HAP-1 (cell line): Measurements from ENCODE around the gene PCDHGA1.
"Not testable (repeated sequence)": the region's sequence is repeated elsewhere in the genome, so short reads cannot be mapped to it uniquely, and the experiment has no call there.

Experiments used
- DNase-seq, 2 experiments: peaks; one replicate each; pipeline ENCODE4 v3.0.0-alpha.2; 2016 to 2020; ENCODE audit warnings: low spot score in 2 of 2
- H3K27me3 ChIP-seq: fragments of 250-450 bp; sonication (Bioruptor Pico); 2 replicates; pipeline ENCODE4 v1.5.1; 2020; ENCODE audit warnings: low read depth, mild to moderate bottlenecking, moderate library complexity
- H3K36me3 ChIP-seq: fragments of 250-450 bp; sonication (Bioruptor Pico); replicated peaks from 2 replicates; pipeline ENCODE4 v1.5.1; 2020; ENCODE audit warnings: mild to moderate bottlenecking
- H3K4me1 ChIP-seq: fragments of 250-450 bp; sonication (Bioruptor Pico); 2 replicates; pipeline ENCODE4 v1.5.1; 2020; ENCODE audit warnings: mild to moderate bottlenecking
- H3K4me3 ChIP-seq: fragments of 250-450 bp; sonication (Bioruptor Pico); 2 replicates; pipeline ENCODE4 v1.5.1; 2020; ENCODE audit warnings: mild to moderate bottlenecking, moderate library complexity
- H3K9me3 ChIP-seq: fragments of 250-450 bp; sonication (Bioruptor Pico); 2 replicates; pipeline ENCODE4 v1.5.1; 2020; ENCODE audit warnings: mild to moderate bottlenecking, moderate library complexity
- in situ Hi-C: fragments of 300-500 bp; cut with MboI; formaldehyde crosslinking; loops from 3 replicates; pipeline ENCODE4 v1.14.3; 2020; ENCODE audit warnings: low sequenced_read_pairs, inconsistent platforms, mixed read lengths

Gene PCDHGA1

GRCh38 chr5:141338538-141339306 lies 8.4 kb downstream of the PCDHGA1 start, which contains the start of gene PCDHGA2:
Gene PCDHGA2 (plus strand): TSS chr5:141338760.
- in situ Hi-C loops, result no loop called here
- Histone ChIP-seq H3K9me3 (no peaks in the 10 kb centered on the region), H3K36me3 (no peaks in the 10 kb centered on the region), H3K4me1 (no peaks in the 10 kb centered on the region), H3K4me3 (no peak within 1 kb of the TSS), H3K27me3 (no peaks in the 10 kb centered on the region)
- peak in 1 of 2 experiments; percentile 52 for DNase-seq

DNA sequence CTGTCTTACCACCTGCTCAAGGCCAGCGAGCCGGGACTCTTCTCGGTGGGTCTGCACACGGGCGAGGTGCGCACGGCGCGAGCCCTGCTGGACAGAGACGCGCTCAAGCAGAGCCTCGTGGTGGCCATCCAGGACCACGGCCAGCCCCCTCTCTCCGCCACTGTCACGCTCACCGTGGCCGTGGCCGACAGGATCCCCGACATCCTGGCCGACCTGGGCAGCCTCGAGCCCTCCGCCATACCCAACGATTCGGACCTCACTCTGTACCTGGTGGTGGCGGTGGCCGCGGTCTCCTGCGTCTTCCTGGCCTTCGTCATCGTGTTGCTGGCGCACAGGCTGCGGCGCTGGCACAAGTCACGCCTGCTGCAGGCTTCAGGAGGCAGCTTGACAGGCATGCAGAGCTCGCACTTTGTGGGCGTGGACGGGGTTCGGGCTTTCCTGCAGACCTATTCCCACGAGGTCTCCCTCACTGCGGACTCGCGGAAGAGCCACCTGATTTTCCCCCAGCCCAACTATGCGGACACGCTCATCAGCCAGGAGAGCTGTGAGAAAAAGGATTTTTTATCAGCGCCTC lies 10.6 kb downstream of the PCDHGA1 start:
- DNase-seq, H3K9me3 ChIP-seq, H3K4me1 ChIP-seq, H3K4me3 ChIP-seq, in situ Hi-C loops, H3K36me3 ChIP-seq, H3K27me3 ChIP-seq: not testable (repeated sequence)

GRCh38 chr5:141342773-141343172 lies 12.5 kb downstream of the PCDHGA1 start:
- in situ Hi-C loops, result no loop called here
- no peaks in the 10 kb centered on the region for H3K27me3 ChIP-seq
- no peaks in the 10 kb centered on the region for H3K36me3 ChIP-seq
- no peaks in the 10 kb centered on the region for H3K4me1 ChIP-seq
- H3K4me3 ChIP-seq, result no peak overlapping the region
- DNase-seq, result no peak
- no peaks in the 10 kb centered on the region for H3K9me3 ChIP-seq

DNA sequence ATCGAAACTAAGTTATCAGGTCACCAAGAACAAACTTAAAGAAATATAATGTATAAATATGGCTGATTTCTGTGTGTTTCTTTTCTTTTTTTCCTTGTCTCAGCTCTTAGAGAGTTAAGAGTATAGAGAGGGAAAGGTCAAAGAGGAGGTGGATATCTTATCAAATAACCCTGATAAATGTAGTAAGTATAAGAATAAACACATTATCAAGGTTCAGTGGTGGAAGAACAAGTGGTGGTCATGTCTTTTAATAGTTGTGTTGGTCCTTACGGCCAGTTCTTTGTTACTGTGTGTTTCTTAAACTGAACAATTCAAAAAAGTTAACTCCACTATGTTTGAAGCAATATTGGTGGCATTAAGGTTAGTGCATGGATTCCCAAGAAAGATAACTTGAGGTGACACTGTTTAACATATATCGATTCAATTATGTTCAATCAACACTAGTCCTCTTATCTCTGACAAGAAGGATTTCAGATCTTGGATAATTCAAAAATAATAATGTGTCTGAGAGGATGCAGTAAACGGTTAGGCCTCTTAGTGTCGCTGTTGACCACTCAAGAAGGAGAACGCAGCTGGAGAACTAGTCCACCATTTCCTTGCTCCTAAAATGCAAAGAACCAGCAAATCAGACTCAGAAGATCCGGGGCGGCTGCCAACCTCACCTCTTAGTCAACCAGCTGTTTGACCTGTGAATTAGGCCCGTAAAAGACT lies 13.1 kb downstream of the PCDHGA1 start, which contains the start of gene PCDHGA3:
TSS of gene PCDHGA3 (plus strand) at position 588 of the 711 bp plus-strand sequence. CDS start 205 bp downstream, outside the sequence.
- no peak within 1 kb of the TSS for H3K4me3 ChIP-seq
- DNase-seq, result no peak
- no peaks in the 10 kb centered on the region for H3K27me3 ChIP-seq
- no peaks in the 10 kb centered on the region for H3K9me3 ChIP-seq
- in situ Hi-C loops, result no loop called here
- H3K36me3 ChIP-seq, result no peaks in the 10 kb centered on the region
- no peaks in the 10 kb centered on the region for H3K4me1 ChIP-seq

- H3K36me3 ChIP-seq, result no peaks in the 10 kb centered on the region
- no peak overlapping the region for H3K4me3 ChIP-seq
- H3K27me3 ChIP-seq, result no peaks in the 10 kb centered on the region
- no peak for DNase-seq
- no peaks in the 10 kb centered on the region for H3K4me1 ChIP-seq
- in situ Hi-C loops, result no loop called here
- H3K9me3 ChIP-seq, result no peaks in the 10 kb centered on the region
These were observed 13.7 kb downstream of the PCDHGA1 start for GRCh38 chr5:141343953-141344463.

- no peaks in the 10 kb centered on the region for H3K4me1 ChIP-seq
- no peaks in the 10 kb centered on the region for H3K9me3 ChIP-seq
- in situ Hi-C loops, result no loop called here
- no peaks in the 10 kb centered on the region for H3K36me3 ChIP-seq
- no peak overlapping the region for H3K4me3 ChIP-seq
- no peaks in the 10 kb centered on the region for H3K27me3 ChIP-seq
- no peak for DNase-seq
These were observed 15.0 kb downstream of the PCDHGA1 start for GRCh38 chr5:141345327-141345726.

DNA sequence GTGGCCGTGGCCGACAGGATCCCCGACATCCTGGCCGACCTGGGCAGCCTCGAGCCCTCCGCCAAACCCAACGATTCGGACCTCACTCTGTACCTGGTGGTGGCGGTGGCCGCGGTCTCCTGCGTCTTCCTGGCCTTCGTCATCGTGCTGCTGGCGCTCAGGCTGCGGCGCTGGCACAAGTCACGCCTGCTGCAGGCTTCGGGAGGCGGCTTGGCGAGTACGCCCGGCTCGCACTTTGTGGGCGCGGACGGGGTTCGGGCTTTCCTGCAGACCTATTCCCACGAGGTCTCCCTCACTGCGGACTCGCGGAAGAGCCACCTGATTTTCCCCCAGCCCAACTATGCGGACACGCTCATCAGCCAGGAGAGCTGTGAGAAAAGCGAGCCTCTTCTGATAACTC lies 15.7 kb downstream of the PCDHGA1 start:
- H3K4me3 ChIP-seq, H3K9me3 ChIP-seq, in situ Hi-C loops, DNase-seq, H3K4me1 ChIP-seq, H3K27me3 ChIP-seq, H3K36me3 ChIP-seq: not testable (repeated sequence)

DNA sequence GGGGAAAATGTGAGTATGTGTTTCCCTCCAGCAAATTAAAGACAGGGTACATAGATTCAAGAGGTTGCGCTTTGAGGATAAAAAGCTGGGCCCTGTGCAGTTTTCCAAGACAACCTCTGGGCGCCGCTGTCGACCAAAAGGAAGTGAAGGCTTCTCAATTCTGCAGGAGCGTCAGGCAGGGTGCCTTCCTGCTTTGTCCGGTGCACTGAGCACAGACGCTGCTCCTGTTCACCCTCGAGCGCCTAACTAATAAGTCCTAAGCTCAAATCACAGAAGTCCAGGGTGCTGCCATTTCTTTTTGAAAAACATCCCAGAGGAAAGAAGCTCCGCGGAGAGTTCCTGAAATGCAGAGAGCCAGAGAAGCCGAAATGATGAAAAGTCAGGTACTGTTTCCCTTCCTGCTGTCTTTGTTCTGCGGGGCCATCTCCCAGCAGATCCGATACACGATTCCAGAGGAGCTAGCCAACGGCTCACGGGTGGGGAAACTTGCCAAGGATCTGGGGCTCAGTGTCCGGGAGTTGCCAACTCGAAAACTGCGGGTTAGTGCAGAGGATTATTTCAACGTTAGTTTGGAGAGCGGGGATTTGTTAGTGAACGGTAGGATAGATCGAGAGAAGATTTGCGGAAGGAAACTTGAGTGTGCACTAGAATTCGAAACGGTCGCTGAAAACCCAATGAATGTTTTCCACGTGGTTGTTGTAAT lies 19.8 kb downstream of the PCDHGA1 start, which contains the start of gene PCDHGB1:
TSS of gene PCDHGB1 (plus strand) at position 183 of the 703 bp plus-strand sequence. CDS start at position 345, 162 bp downstream.
- peak; percentile 40 to 74 for DNase-seq
- no peak within 1 kb of the TSS for H3K4me3 ChIP-seq
- in situ Hi-C loops, result loop anchor here (10.0 kb wide), 1 partner anchor 215 kb away; no protein-coding TSS in a partner anchor

DNA sequence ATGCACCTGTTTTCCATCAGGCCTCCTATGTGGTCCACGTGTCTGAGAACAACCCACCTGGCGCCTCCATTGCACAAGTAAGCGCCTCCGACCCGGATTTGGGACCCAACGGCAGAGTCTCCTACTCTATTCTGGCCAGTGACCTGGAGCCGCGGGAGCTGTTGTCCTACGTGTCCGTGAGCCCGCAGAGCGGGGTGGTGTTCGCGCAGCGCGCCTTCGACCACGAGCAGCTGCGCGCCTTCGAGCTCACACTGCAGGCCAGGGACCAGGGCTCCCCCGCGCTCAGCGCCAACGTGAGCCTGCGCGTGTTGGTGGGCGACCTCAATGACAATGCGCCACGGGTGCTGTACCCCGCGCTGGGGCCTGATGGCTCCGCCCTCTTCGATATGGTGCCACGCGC lies 21.3 kb downstream of the PCDHGA1 start:
- H3K27me3 ChIP-seq, result no peaks in the 10 kb centered on the region
- in situ Hi-C loops, result loop anchor here (10.0 kb wide), 1 partner anchor 213 kb away; no protein-coding TSS in a partner anchor

More for the DNA sequence above, 19.8 kb downstream of the PCDHGA1 start, which contains the start of gene PCDHGB1:
- no peaks in the 10 kb centered on the region for H3K4me1 ChIP-seq
- H3K36me3 ChIP-seq, result no peaks in the 10 kb centered on the region
- no peaks in the 10 kb centered on the region for H3K9me3 ChIP-seq
- no peaks in the 10 kb centered on the region for H3K27me3 ChIP-seq

DNA sequence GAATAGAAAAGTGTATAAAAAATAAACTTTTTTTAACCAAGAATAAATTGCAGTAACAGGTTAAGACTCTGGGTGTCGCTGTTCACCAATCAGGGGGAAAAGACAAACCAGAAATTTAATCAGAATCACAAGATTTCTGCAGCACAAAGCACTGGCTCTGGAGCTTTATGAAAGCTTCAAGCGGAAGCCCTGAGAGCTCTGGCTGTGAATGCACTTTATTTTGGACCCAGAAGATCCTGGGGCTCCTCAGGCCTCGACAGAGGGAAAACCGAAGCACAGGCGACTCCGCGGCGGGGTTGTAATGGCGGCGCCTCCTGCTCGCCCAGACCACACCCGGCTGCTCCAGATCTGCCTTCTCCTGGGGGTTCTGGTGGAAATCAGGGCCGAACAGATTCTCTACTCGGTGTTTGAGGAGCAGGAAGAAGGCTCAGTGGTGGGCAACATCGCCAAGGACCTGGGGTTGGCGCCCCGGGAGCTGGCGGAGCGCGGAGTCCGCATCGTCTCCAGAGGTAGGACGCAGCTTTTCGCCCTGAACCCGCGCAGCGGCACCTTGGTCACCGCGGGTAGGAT lies 24.7 kb downstream of the PCDHGA1 start, which contains the start of gene PCDHGA4:
TSS of gene PCDHGA4 (plus strand) at position 122 of the 570 bp plus-strand sequence. CDS start at position 209, 87 bp downstream.
- no peaks in the 10 kb centered on the region for H3K9me3 ChIP-seq
- in situ Hi-C loops, result loop anchor here (10.0 kb wide), 1 partner anchor 210 kb away; no protein-coding TSS in a partner anchor
- no peaks in the 10 kb centered on the region for H3K4me1 ChIP-seq
- DNase-seq, result no peak
- no peak within 1 kb of the TSS for H3K4me3 ChIP-seq
- H3K36me3 ChIP-seq, result no peaks in the 10 kb centered on the region
- no peaks in the 10 kb centered on the region for H3K27me3 ChIP-seq

More for the DNA sequence above, 21.3 kb downstream of the PCDHGA1 start:
- Histone ChIP-seq H3K4me1 (no peaks in the 10 kb centered on the region), H3K4me3 (no peak overlapping the region), H3K36me3 (no peaks in the 10 kb centered on the region), H3K9me3 (no peaks in the 10 kb centered on the region)
- no peak for DNase-seq

- no peaks in the 10 kb centered on the region for H3K36me3 ChIP-seq
- H3K4me1 ChIP-seq, result no peaks in the 10 kb centered on the region
- in situ Hi-C loops, result loop anchor here (10.0 kb wide), 1 partner anchor 209 kb away; no protein-coding TSS in a partner anchor
- H3K9me3 ChIP-seq, result no peaks in the 10 kb centered on the region
- no peak overlapping the region for H3K4me3 ChIP-seq
- DNase-seq, result no peak
- H3K27me3 ChIP-seq, result no peaks in the 10 kb centered on the region
These were observed 25.3 kb downstream of the PCDHGA1 start for GRCh38 chr5:141355641-141356040.

DNA sequence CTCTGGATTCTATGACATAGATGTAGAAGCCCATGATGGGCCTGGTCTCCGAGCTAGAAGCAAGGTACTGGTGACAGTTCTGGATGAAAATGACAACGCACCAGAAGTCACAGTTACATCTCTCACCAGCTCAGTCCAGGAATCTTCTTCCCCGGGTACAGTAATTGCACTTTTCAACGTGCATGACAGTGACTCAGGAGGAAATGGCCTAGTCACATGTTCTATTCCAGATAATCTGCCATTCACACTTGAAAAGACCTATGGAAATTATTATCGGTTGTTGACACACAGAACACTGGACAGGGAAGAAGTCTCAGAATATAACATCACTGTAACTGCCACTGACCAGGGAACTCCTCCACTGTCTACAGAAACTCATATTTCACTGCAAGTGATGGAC lies 25.8 kb downstream of the PCDHGA1 start:
- H3K9me3 ChIP-seq, result no peaks in the 10 kb centered on the region
- no peaks in the 10 kb centered on the region for H3K36me3 ChIP-seq
- no peaks in the 10 kb centered on the region for H3K4me1 ChIP-seq
- no peak overlapping the region for H3K4me3 ChIP-seq
- H3K27me3 ChIP-seq, result no peaks in the 10 kb centered on the region
- in situ Hi-C loops, result loop anchor here (10.0 kb wide), 1 partner anchor 209 kb away; no protein-coding TSS in a partner anchor
- no peak for DNase-seq
